BLaER1 (cell line): ENCODE results near the gene XYLT1.
"Not testable (repeated sequence)": the region's sequence is repeated elsewhere in the genome, so short reads cannot be mapped to it uniquely, and the experiment has no call there.

Source experiments
- H3K27ac ChIP-seq: shearing (Covaris generic); formaldehyde crosslinking; 2 replicates; pipeline ENCODE4 v1.8.1; 2022
- H3K27me3 ChIP-seq: shearing (Covaris generic); formaldehyde crosslinking; 2 replicates; pipeline ENCODE4 v1.8.1; 2022
- H3K36me3 ChIP-seq: shearing (Covaris generic); formaldehyde crosslinking; 2 replicates; pipeline ENCODE4 v1.8.1; 2022
- H3K4me1 ChIP-seq: shearing (Covaris generic); formaldehyde crosslinking; 2 replicates; pipeline ENCODE4 v1.8.1; 2022
- H3K4me2 ChIP-seq: shearing (Covaris generic); formaldehyde crosslinking; 2 replicates; pipeline ENCODE4 v1.8.1; 2022
- H3K4me3 ChIP-seq: shearing (Covaris generic); formaldehyde crosslinking; 2 replicates; pipeline ENCODE4 v1.8.1; 2022
- H3K9ac ChIP-seq: shearing (Covaris generic); formaldehyde crosslinking; 2 replicates; pipeline ENCODE4 v1.8.1; 2022
- H3K9me3 ChIP-seq: shearing (Covaris generic); formaldehyde crosslinking; 2 replicates; pipeline ENCODE4 v1.8.1; 2022
- H4K20me1 ChIP-seq: shearing (Covaris generic); formaldehyde crosslinking; 2 replicates; pipeline ENCODE4 v1.8.1; 2022
- Cebpa-rat ChIP-seq: shearing (Covaris generic); IDR thresholded peaks from 2 replicates; pipeline ENCODE4 v1.8.1; 2022

XYLT1 gene

GRCh38 chr16:17336530-17336900 lies 134.2 kb downstream of the XYLT1 start:
- H3K9ac ChIP-seq = 0 out of 2 replicates have a peak overlapping the region, but pooled peaks have one; percentile 31
- H3K27ac ChIP-seq = peak overlapping the region; percentile 44; the same call in 1 of the 2 replicates
- no peaks in the 10 kb centered on the region for H3K9me3 ChIP-seq
- peaks cover 5% of the 10 kb centered on the region; the same call in 1 of the 2 replicates for H4K20me1 ChIP-seq
- H3K4me2 ChIP-seq = no peak overlapping the region
- no peak overlapping the region for H3K4me3 ChIP-seq
- H3K27me3 ChIP-seq = no peaks in the 10 kb centered on the region
- no peak for TF ChIP-seq Cebpa-rat
- peaks cover 27% of the 10 kb centered on the region for H3K36me3 ChIP-seq
- H3K4me1 ChIP-seq = peaks cover 74% of the 10 kb centered on the region

- Histone ChIP-seq H3K36me3 (peaks cover 32% of the 10 kb centered on the region), H3K9me3 (no peaks in the 10 kb centered on the region), H3K4me3 (no peak overlapping the region), H4K20me1 (peaks cover 10% of the 10 kb centered on the region; the same call in 1 of the 2 replicates), H3K4me2 (no peak overlapping the region), H3K27ac (peak overlapping the region; percentile 44; the same call in 1 of the 2 replicates), H3K9ac (no peak overlapping the region), H3K27me3 (no peaks in the 10 kb centered on the region), H3K4me1 (peaks cover 69% of the 10 kb centered on the region)
- no peak for TF ChIP-seq Cebpa-rat
Measured at GRCh38 chr16:17335826-17336529, 134.8 kb downstream of the XYLT1 start.

- Histone ChIP-seq H3K4me2 (peak overlapping the region; percentile 39), H3K27ac (peak overlapping the region; percentile 6), H3K36me3 (peaks cover 38% of the 10 kb centered on the region), H4K20me1 (peaks cover 13% of the 10 kb centered on the region; the same call in 1 of the 2 replicates), H3K4me1 (peaks cover 63% of the 10 kb centered on the region)
- not testable (repeated sequence) for H3K9ac ChIP-seq, H3K27me3 ChIP-seq, H3K4me3 ChIP-seq, H3K9me3 ChIP-seq
Measured at GRCh38 chr16:17335406-17335805, 135.4 kb downstream of the XYLT1 start.

- H3K4me1 ChIP-seq = peaks cover 61% of the 10 kb centered on the region
- H3K27me3 ChIP-seq = no peaks in the 10 kb centered on the region
- H3K4me2 ChIP-seq = peak overlapping the region; percentile 39
- H3K36me3 ChIP-seq = peaks cover 44% of the 10 kb centered on the region
- peaks cover 21% of the 10 kb centered on the region; the same call in 1 of the 2 replicates for H4K20me1 ChIP-seq
- no peak overlapping the region for H3K4me3 ChIP-seq
- H3K9ac ChIP-seq = no peak overlapping the region
- TF ChIP-seq Cebpa-rat = no peak
- no peak overlapping the region for H3K27ac ChIP-seq
- H3K9me3 ChIP-seq = no peaks in the 10 kb centered on the region
Measured at GRCh38 chr16:17334096-17334495, 136.7 kb downstream of the XYLT1 start.

GRCh38 chr16:17333229-17333628 lies 137.5 kb downstream of the XYLT1 start:
- H3K9me3 ChIP-seq = no peaks in the 10 kb centered on the region
- peaks cover 42% of the 10 kb centered on the region for H3K36me3 ChIP-seq
- no peak overlapping the region for H3K4me3 ChIP-seq
- no peaks in the 10 kb centered on the region for H3K27me3 ChIP-seq
- H3K27ac ChIP-seq = no peak overlapping the region
- no peak overlapping the region for H3K9ac ChIP-seq
- peaks cover 24% of the 10 kb centered on the region; the same call in 1 of the 2 replicates for H4K20me1 ChIP-seq
- TF ChIP-seq Cebpa-rat = no peak
- H3K4me1 ChIP-seq = peaks cover 65% of the 10 kb centered on the region
- no peak overlapping the region for H3K4me2 ChIP-seq

- Histone ChIP-seq H3K27ac (no peak overlapping the region), H3K4me2 (no peak overlapping the region), H3K4me1 (peaks cover 67% of the 10 kb centered on the region), H3K9ac (no peak overlapping the region), H3K4me3 (no peak overlapping the region), H3K27me3 (no peaks in the 10 kb centered on the region), H4K20me1 (peaks cover 24% of the 10 kb centered on the region; the same call in 1 of the 2 replicates), H3K9me3 (no peaks in the 10 kb centered on the region), H3K36me3 (peaks cover 30% of the 10 kb centered on the region)
- TF ChIP-seq Cebpa-rat = no peak
Measured at GRCh38 chr16:17331991-17332390, 138.8 kb downstream of the XYLT1 start.

- no peak overlapping the region for H3K4me3 ChIP-seq
- no peak overlapping the region for H3K4me2 ChIP-seq
- H3K4me1 ChIP-seq = peaks cover 67% of the 10 kb centered on the region
- 0 out of 2 replicates have a peak overlapping the region, but pooled peaks have one; percentile 3 for H3K27ac ChIP-seq
- no peak for TF ChIP-seq Cebpa-rat
- H3K27me3 ChIP-seq = no peaks in the 10 kb centered on the region
- H3K9ac ChIP-seq = no peak overlapping the region
- H3K9me3 ChIP-seq = no peaks in the 10 kb centered on the region
- peaks cover 32% of the 10 kb centered on the region; the same call in 1 of the 2 replicates for H4K20me1 ChIP-seq
- peaks cover 24% of the 10 kb centered on the region for H3K36me3 ChIP-seq
Measured at GRCh38 chr16:17331071-17331607, 139.6 kb downstream of the XYLT1 start.

GRCh38 chr16:17330044-17330443 lies 140.7 kb downstream of the XYLT1 start:
- Histone ChIP-seq H3K27me3 (no peaks in the 10 kb centered on the region), H3K9ac (no peak overlapping the region), H4K20me1 (peaks cover 38% of the 10 kb centered on the region; the same call in 1 of the 2 replicates), H3K4me3 (no peak overlapping the region), H3K9me3 (no peaks in the 10 kb centered on the region), H3K4me2 (no peak overlapping the region), H3K27ac (no peak overlapping the region), H3K4me1 (peaks cover 67% of the 10 kb centered on the region), H3K36me3 (peaks cover 24% of the 10 kb centered on the region)
- TF ChIP-seq Cebpa-rat = no peak

- TF ChIP-seq Cebpa-rat = no peak
- Histone ChIP-seq H3K4me3 (no peak overlapping the region), H3K4me1 (peaks cover 66% of the 10 kb centered on the region), H3K9me3 (no peaks in the 10 kb centered on the region), H3K27me3 (no peaks in the 10 kb centered on the region), H3K4me2 (0 out of 2 replicates have a peak overlapping the region, but pooled peaks have one; percentile 13), H3K27ac (no peak overlapping the region), H3K36me3 (peaks cover 24% of the 10 kb centered on the region), H3K9ac (no peak overlapping the region), H4K20me1 (peaks cover 40% of the 10 kb centered on the region; the same call in 1 of the 2 replicates)
Measured at GRCh38 chr16:17329391-17329790, 141.4 kb downstream of the XYLT1 start.

GRCh38 chr16:17328932-17329331 lies 141.8 kb downstream of the XYLT1 start:
- no peak for TF ChIP-seq Cebpa-rat
- H3K9ac ChIP-seq = no peak overlapping the region
- H3K9me3 ChIP-seq = no peaks in the 10 kb centered on the region
- peaks cover 66% of the 10 kb centered on the region for H3K4me1 ChIP-seq
- peak overlapping the region; percentile 45 for H3K4me2 ChIP-seq
- peaks cover 44% of the 10 kb centered on the region; the same call in 1 of the 2 replicates for H4K20me1 ChIP-seq
- no peak overlapping the region for H3K4me3 ChIP-seq
- H3K27me3 ChIP-seq = no peaks in the 10 kb centered on the region
- H3K27ac ChIP-seq = no peak overlapping the region; the same call in 1 of the 2 replicates
- H3K36me3 ChIP-seq = peaks cover 24% of the 10 kb centered on the region
